ENCODE results near the gene AADAC. TPM values are rescaled to one million over a fixed set of nuclear protein-coding genes. Genes with fewer than 3 reads are reported as not detected.

The AADAC gene
- total and polyA plus RNA-seq, 7 experiments from 2014 or later, result not detected

DNA sequence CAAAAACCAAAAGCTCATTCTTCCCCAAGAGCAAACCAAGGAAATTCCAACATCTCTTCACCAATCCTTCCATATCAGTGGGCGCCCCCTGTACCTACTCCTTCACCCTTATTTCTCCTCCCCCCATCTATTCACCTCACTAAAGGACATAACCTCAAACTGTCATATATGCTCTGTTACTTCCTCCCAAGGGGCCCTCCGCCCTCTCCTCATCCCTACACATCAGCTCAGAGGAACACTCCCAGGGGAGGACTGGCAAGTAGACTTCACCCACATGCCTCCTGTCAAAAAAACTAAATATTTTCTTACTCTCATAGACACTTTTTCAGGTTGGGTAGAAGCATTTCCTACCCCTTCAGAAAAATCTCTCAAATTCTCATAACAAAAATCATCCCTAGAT, 2.4 kb upstream of the AADAC start:
- no peak overlapping the region for H3K27ac ChIP-seq (ENCODE audit: low read depth, low read length)
- POLR2A ChIA-PET, result no interaction called here
- Mint-ChIP-seq H3K36me3 (peaks cover 0 to 6% (median 0%) of the 10 kb centered on the region in 5 donors), H3K4me1 (no peaks in the 10 kb centered on the region), H3K27ac (no peak overlapping the region), H3K9me3 (peaks cover 0 to 16% (median 9%) of the 10 kb centered on the region in 11 donors), H3K27me3 (peaks cover 4 to 18% (median 8%) of the 10 kb centered on the region in 5 donors), H3K4me3 (no peak overlapping the region)
- no peaks in the 10 kb centered on the region for H3K4me1 ChIP-seq (ENCODE audit: control insufficient read depth in 2 of 2, insufficient read depth in 2 of 2, low read length in 2 of 2)
- CTCF ChIA-PET, result no interaction called here
- H3K27me3 ChIP-seq (ENCODE audit: control insufficient read depth in 2 of 2, insufficient read depth in 2 of 2, low read length in 2 of 2), result no peaks in the 10 kb centered on the region
- ATAC-seq (no peak), DNase-seq (no peak)
- H3K36me3 ChIP-seq (ENCODE audit: control insufficient read depth in 2 of 3, insufficient read depth in 3 of 3, low read length in 3 of 3), result no peaks in the 10 kb centered on the region
- intact Hi-C loops (cut with micrococcal nuclease), result no loop called here
- H3K9me3 ChIP-seq (ENCODE audit: control insufficient read depth in 2 of 3, low read length in 3 of 3), result peaks cover 0 to 6% (median 0%) of the 10 kb centered on the region in 3 experiments
- no peak overlapping the region for H3K4me3 ChIP-seq (ENCODE audit: low read length)

DNA sequence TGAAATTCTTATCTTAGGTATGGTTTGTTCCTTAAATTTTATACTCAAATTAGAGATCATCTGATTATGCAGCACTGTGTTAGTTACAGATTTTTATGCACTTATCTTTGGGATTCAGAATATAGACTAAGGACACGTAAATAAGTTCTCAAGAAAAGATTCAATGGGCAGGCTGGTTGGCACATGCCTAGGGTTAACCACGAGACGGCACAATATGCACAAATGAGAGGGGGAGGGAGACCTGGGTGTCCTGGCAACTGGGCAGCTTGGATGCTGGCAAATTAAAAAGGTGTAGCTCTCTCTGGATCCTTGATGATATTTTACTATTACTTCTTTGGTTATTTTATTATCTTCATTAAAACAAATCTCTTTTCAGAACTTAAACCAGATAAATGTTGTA, 672 bp downstream of the AADAC start:
- H3K27ac ChIP-seq (ENCODE audit: low read depth, low read length), result no peak overlapping the region
- no peaks in the 10 kb centered on the region for H3K9me3 ChIP-seq (ENCODE audit: control insufficient read depth in 2 of 3, low read length in 3 of 3)
- intact Hi-C loops (cut with micrococcal nuclease), result no loop called here
- no peaks in the 10 kb centered on the region for H3K36me3 Mint-ChIP-seq
- no peaks in the 10 kb centered on the region for H3K36me3 ChIP-seq (ENCODE audit: control insufficient read depth in 2 of 3, insufficient read depth in 3 of 3, low read length in 3 of 3)
- DNase-seq (no peak), ATAC-seq (no peak)
- no peaks in the 10 kb centered on the region for H3K4me1 ChIP-seq (ENCODE audit: control insufficient read depth in 2 of 2, insufficient read depth in 2 of 2, low read length in 2 of 2)
- no peak overlapping the region for H3K27ac Mint-ChIP-seq
- ChIA-PET POLR2A (no interaction called here), CTCF (no interaction called here)
- H3K4me1 Mint-ChIP-seq, result no peaks in the 10 kb centered on the region
- no peaks in the 10 kb centered on the region for H3K27me3 ChIP-seq (ENCODE audit: control insufficient read depth in 2 of 2, insufficient read depth in 2 of 2, low read length in 2 of 2)
- H3K4me3 ChIP-seq (ENCODE audit: low read length), result no peak overlapping the region
- H3K9me3 Mint-ChIP-seq, result no peaks in the 10 kb centered on the region
- peaks cover 3 to 18% (median 5%) of the 10 kb centered on the region in 5 donors for H3K27me3 Mint-ChIP-seq
- no peak overlapping the region for H3K4me3 Mint-ChIP-seq

DNA sequence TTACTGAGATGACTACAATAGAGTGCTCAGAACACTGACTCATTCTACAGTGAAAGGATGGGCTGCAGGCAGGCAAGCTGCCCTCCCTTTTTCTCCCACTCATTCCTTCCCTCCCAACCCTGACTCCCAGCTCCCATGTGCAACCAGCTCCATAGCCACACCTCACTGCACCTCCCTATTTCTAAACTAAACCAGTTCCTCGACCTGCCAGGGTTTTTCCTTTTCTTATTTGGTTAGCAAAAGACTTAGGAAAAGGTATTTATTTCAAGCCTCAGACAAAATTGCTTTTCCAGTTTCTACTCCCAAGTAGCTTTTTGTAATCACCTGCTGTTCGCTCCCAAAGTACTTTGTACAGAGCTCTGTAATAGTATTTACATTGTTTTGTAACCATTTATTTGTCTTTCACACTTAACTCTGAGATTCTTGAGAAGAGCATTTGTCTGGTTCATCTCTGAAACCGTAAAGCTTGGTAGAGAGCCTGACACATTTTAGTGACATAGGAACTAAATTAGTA, 2.2 kb downstream of the AADAC start:
- Mint-ChIP-seq H3K4me1 (no peaks in the 10 kb centered on the region), H3K36me3 (no peaks in the 10 kb centered on the region), H3K4me3 (no peak overlapping the region), H3K27me3 (peaks cover 5 to 18% (median 9%) of the 10 kb centered on the region in 5 donors), H3K9me3 (no peaks in the 10 kb centered on the region), H3K27ac (no peak overlapping the region)
- ATAC-seq, result no peak
- H3K36me3 ChIP-seq (ENCODE audit: control insufficient read depth in 2 of 3, insufficient read depth in 3 of 3, low read length in 3 of 3), result no peaks in the 10 kb centered on the region
- no peak for DNase-seq
- no peaks in the 10 kb centered on the region for H3K4me1 ChIP-seq (ENCODE audit: control insufficient read depth in 2 of 2, insufficient read depth in 2 of 2, low read length in 2 of 2)
- ChIA-PET POLR2A (no interaction called here), CTCF (no interaction called here)
- H3K4me3 ChIP-seq (ENCODE audit: low read length), result no peak overlapping the region
- no peak overlapping the region for H3K27ac ChIP-seq (ENCODE audit: low read depth, low read length)
- intact Hi-C loops (cut with micrococcal nuclease), result no loop called here
- no peaks in the 10 kb centered on the region for H3K27me3 ChIP-seq (ENCODE audit: control insufficient read depth in 2 of 2, insufficient read depth in 2 of 2, low read length in 2 of 2)
- H3K9me3 ChIP-seq (ENCODE audit: control insufficient read depth in 2 of 3, low read length in 3 of 3), result no peaks in the 10 kb centered on the region

DNA sequence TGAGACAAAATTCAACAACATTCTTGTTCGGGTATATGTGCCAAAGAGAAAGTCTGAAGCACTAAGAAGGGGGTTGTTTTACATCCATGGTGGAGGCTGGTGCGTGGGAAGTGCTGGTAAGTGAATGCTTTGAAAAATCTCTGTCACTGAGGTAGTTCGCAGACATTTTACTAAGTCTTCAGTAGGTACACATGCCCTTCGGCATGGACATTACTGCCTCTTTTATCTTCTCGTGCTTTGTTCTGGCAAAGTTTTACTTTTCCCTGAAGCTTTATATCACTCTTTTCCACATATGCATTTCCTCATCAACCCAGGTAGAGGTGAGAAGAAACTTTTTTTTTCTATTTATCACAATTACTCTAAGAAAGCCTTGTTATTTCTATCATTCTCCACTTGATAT, 3.6 kb downstream of the AADAC start:
- ChIA-PET POLR2A (no interaction called here), CTCF (no interaction called here)
- Histone ChIP-seq H3K27ac (ENCODE audit: low read depth, low read length) (no peak overlapping the region), H3K4me1 (ENCODE audit: control insufficient read depth in 2 of 2, insufficient read depth in 2 of 2, low read length in 2 of 2) (no peaks in the 10 kb centered on the region), H3K36me3 (ENCODE audit: control insufficient read depth in 2 of 3, insufficient read depth in 3 of 3, low read length in 3 of 3) (no peaks in the 10 kb centered on the region), H3K27me3 (ENCODE audit: control insufficient read depth in 2 of 2, insufficient read depth in 2 of 2, low read length in 2 of 2) (no peaks in the 10 kb centered on the region), H3K4me3 (ENCODE audit: low read length) (no peak overlapping the region), H3K9me3 (ENCODE audit: control insufficient read depth in 2 of 3, low read length in 3 of 3) (no peaks in the 10 kb centered on the region)
- Mint-ChIP-seq H3K9me3 (no peaks in the 10 kb centered on the region), H3K27ac (no peak overlapping the region), H3K27me3 (peaks cover 5 to 18% (median 10%) of the 10 kb centered on the region in 5 donors), H3K36me3 (no peaks in the 10 kb centered on the region), H3K4me3 (no peak overlapping the region), H3K4me1 (no peaks in the 10 kb centered on the region)
- intact Hi-C loops (cut with micrococcal nuclease), result no loop called here
- no peak for DNase-seq
- ATAC-seq, result no peak

DNA sequence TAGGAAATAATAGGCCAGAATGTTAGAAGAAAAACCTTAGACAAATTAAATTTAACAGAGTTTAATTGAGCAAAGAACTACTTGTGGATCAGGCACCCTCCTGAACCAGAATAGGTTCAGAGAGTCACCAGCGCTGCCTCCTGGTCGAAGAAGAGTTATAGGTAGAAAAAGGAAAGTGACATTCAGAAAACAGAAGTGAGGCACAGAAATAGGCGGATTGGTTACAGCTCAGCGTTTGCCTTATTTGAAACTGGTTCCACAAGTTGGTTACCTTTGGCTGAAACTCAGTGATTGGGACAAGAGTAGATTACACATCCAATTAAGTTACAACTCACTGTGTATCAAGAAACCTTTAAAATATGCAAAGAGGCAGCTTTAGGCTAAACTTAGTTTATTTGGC, 4.4 kb downstream of the AADAC start:
- no peaks in the 10 kb centered on the region for H3K4me1 Mint-ChIP-seq
- Histone ChIP-seq H3K4me1 (ENCODE audit: control insufficient read depth in 2 of 2, insufficient read depth in 2 of 2, low read length in 2 of 2) (no peaks in the 10 kb centered on the region), H3K27me3 (ENCODE audit: control insufficient read depth in 2 of 2, insufficient read depth in 2 of 2, low read length in 2 of 2) (no peaks in the 10 kb centered on the region), H3K27ac (ENCODE audit: low read depth, low read length) (no peak overlapping the region), H3K4me3 (ENCODE audit: low read length) (no peak overlapping the region), H3K36me3 (ENCODE audit: control insufficient read depth in 2 of 3, insufficient read depth in 3 of 3, low read length in 3 of 3) (no peaks in the 10 kb centered on the region), H3K9me3 (ENCODE audit: control insufficient read depth in 2 of 3, low read length in 3 of 3) (no peaks in the 10 kb centered on the region)
- intact Hi-C loops (cut with micrococcal nuclease), result no loop called here
- no peak overlapping the region for H3K27ac Mint-ChIP-seq
- no peak overlapping the region for H3K4me3 Mint-ChIP-seq
- ChIA-PET POLR2A (no interaction called here), CTCF (no interaction called here)
- ATAC-seq (no peak), DNase-seq (no peak)
- no peaks in the 10 kb centered on the region for H3K9me3 Mint-ChIP-seq
- H3K36me3 Mint-ChIP-seq, result no peaks in the 10 kb centered on the region
- peaks cover 5 to 18% (median 10%) of the 10 kb centered on the region in 5 donors for H3K27me3 Mint-ChIP-seq

DNA sequence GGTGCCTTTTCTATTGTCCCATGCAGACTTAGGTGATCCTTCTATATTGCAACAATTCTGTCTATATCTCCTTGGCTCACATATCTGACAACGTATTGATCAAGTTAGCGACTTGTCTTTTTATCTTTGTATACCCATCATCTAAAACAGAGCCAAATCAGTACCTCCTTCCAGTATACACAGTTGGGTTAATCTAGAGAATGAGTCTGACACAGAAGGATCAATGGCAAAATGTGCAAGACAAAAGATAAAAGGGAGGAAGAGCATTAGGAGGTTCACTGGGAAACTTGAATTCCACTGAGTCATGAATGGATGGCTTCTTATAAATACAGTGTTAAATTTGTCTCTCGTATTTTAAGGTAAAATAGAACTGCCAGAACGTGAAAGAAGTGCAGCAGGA, 6.0 kb downstream of the AADAC start:
- Histone ChIP-seq H3K4me1 (ENCODE audit: control insufficient read depth in 2 of 2, insufficient read depth in 2 of 2, low read length in 2 of 2) (no peaks in the 10 kb centered on the region), H3K27ac (ENCODE audit: low read depth, low read length) (no peak overlapping the region), H3K4me3 (ENCODE audit: low read length) (no peak overlapping the region), H3K27me3 (ENCODE audit: control insufficient read depth in 2 of 2, insufficient read depth in 2 of 2, low read length in 2 of 2) (no peaks in the 10 kb centered on the region), H3K9me3 (ENCODE audit: control insufficient read depth in 2 of 3, low read length in 3 of 3) (no peaks in the 10 kb centered on the region), H3K36me3 (ENCODE audit: control insufficient read depth in 2 of 3, insufficient read depth in 3 of 3, low read length in 3 of 3) (no peaks in the 10 kb centered on the region)
- H3K4me1 Mint-ChIP-seq, result no peaks in the 10 kb centered on the region
- ChIA-PET CTCF (no interaction called here), POLR2A (no interaction called here)
- no peak overlapping the region for H3K27ac Mint-ChIP-seq
- DNase-seq, result no peak
- intact Hi-C loops (cut with micrococcal nuclease), result no loop called here
- H3K9me3 Mint-ChIP-seq, result no peaks in the 10 kb centered on the region
- H3K36me3 Mint-ChIP-seq, result no peaks in the 10 kb centered on the region
- peaks cover 0 to 16% (median 10%) of the 10 kb centered on the region in 5 donors for H3K27me3 Mint-ChIP-seq
- H3K4me3 Mint-ChIP-seq, result no peak overlapping the region
- ATAC-seq, result no peak

DNA sequence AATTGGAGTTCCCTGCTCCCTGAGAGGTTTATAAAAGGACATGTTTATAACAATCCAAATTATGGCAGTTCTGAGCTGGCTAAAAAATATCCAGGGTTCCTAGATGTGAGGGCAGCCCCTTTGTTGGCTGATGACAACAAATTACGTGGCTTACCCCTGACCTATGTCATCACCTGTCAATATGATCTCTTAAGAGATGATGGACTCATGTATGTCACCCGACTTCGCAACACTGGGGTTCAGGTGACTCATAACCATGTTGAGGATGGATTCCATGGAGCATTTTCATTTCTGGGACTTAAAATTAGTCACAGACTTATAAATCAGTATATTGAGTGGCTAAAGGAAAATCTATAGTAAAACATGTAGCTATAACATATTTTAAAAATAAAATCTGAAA, 13.9 kb downstream of the AADAC start:
- no peaks in the 10 kb centered on the region for H3K27me3 ChIP-seq (ENCODE audit: control insufficient read depth in 2 of 2, insufficient read depth in 2 of 2, low read length in 2 of 2)
- peaks cover 19 to 31% (median 23%) of the 10 kb centered on the region in 5 donors for H3K27me3 Mint-ChIP-seq
- H3K36me3 ChIP-seq (ENCODE audit: control insufficient read depth in 2 of 3, insufficient read depth in 3 of 3, low read length in 3 of 3), result no peaks in the 10 kb centered on the region
- intact Hi-C loops (cut with micrococcal nuclease), result no loop called here
- H3K4me3 Mint-ChIP-seq, result no peak overlapping the region
- DNase-seq, result no peak
- no peak overlapping the region for H3K4me3 ChIP-seq (ENCODE audit: low read length)
- H3K36me3 Mint-ChIP-seq, result no peaks in the 10 kb centered on the region
- ATAC-seq, result no peak
- H3K27ac ChIP-seq (ENCODE audit: low read depth, low read length), result no peak overlapping the region
- ChIA-PET POLR2A (no interaction called here), CTCF (interaction anchor here (0.6 kb wide), 1 partner anchor 98 kb away, joined by 3 read pairs; no protein-coding TSS in a partner anchor)
- H3K4me1 ChIP-seq (ENCODE audit: control insufficient read depth in 2 of 2, insufficient read depth in 2 of 2, low read length in 2 of 2), result no peaks in the 10 kb centered on the region
- peaks cover 0 to 8% (median 0%) of the 10 kb centered on the region in 11 donors for H3K9me3 Mint-ChIP-seq
- H3K27ac Mint-ChIP-seq, result no peak overlapping the region
- H3K4me1 Mint-ChIP-seq, result peaks cover 0 to 3% (median 0%) of the 10 kb centered on the region in 7 donors
- no peaks in the 10 kb centered on the region for H3K9me3 ChIP-seq (ENCODE audit: control insufficient read depth in 2 of 3, low read length in 3 of 3)
